Fibroblast of skin of right quadriceps (primary cell): Measurements from ENCODE around the gene SEMA4C.

ENCODE experiments used
- DNase-seq: peaks from one replicate; pipeline ENCODE4 v3.0.0-alpha.2; 2013

The SEMA4C gene

DNA sequence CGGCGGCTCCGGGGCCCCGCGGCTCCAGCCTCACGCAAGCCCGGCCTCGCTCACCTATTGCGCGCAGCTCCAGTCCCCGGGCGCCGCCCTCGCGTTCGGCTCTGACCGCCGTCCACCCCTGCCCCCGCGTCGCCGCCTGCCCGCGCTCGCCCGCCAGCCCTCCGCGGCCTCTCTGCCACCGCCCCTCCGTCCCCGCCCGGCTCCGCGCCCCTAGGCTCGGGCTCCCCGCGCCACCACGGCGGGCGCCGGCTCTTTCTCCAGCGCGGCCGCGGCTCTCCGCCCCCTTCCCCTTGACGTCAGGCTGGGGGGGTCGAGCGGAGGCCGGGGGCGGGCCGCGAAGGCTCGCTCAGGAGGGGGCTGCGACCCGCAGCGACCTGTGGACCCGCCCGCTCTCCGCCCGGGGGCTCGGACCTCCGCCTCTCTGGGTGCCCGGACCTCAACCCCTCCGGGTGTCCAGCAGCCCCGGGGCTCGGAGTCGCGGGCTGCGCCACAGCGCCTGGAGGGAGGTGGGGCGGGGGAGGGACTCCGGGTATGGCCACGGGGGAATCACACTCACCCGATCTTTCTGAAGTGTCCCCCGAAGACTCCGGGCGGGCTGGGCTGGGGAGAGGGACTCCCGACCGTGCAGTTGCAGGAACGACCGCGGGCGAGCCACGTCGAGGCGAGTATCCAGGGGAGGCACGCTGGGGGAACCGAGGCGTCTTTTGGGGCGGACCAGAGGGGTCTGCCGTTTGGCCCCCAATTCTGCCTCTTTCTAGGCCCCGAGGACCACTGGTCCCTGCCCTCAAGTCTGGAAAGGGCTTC lies at the start of gene SEMA4C:
TSS of gene SEMA4C (minus strand) at position 259 of the 804 bp plus-strand sequence. CDS start 2,194 bp downstream, outside the sequence.
- peak; percentile 40 for DNase-seq

DNA sequence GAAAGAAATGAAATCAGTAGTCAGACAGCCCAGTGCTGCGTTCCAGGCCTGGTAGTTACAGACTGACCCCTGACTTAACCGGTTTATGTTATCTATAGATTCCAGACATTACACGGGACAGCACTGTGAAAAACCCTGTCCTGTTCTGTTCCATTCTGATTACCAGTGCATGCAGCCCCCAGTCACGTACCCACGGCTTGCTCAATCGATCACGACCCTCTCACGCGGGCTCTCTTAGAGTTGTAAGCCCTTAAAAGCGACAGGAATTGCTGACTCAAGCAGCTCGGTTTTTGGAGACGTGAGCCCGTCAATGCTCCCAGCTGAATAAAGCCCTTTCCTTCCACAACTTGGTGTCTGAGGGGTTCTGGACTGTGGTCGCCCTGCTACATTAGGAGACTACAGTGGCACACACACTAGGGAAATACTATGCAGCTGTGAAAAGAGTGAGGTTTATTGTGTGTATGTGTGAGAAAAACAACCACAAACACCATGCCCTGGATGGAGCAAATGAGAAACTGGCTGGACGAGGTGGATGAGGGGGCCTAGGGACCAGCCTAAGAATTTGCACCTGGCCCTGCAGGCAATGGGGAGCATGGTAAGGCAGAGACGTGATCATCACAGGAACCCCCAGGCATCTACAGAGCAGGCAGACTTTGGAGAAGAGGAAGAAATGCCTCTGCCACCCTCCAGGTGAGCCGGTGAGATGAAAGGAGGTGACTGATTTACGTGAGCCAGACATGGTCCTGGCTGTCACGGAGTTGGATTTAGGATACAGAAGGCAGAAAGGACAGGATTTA lies 49.1 kb upstream of the SEMA4C start:
- DNase-seq, result no peak

DNA sequence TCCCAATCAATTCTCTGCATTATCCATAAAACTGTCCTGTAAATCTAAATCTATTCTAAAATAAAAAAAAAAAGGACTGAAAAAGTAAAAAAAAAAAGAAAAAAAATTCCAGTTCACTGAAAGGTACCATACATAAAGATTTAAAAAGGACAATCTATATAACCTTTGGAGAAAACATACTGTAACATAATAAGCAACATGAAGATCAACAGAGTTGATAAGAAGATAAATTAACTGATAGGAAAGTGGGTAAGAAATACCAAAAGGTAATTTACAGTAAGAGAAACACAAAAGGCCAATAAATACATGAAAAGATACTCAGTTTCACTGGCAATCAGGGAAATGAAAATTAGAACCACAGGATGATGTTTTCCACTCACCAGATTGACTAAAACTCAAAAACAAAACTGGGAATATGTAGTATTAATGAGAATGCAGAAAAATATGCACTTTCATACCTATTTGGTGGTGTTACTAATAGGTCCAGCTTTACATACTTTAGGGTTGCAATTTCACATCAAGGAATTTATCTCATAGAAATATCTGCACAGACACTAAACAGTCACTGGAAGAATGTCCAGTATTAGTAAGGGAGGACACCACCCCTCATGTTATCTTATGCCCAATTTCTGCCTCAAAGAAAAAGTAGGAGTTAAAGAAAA lies 48.3 kb upstream of the SEMA4C start:
- no peak for DNase-seq

DNA sequence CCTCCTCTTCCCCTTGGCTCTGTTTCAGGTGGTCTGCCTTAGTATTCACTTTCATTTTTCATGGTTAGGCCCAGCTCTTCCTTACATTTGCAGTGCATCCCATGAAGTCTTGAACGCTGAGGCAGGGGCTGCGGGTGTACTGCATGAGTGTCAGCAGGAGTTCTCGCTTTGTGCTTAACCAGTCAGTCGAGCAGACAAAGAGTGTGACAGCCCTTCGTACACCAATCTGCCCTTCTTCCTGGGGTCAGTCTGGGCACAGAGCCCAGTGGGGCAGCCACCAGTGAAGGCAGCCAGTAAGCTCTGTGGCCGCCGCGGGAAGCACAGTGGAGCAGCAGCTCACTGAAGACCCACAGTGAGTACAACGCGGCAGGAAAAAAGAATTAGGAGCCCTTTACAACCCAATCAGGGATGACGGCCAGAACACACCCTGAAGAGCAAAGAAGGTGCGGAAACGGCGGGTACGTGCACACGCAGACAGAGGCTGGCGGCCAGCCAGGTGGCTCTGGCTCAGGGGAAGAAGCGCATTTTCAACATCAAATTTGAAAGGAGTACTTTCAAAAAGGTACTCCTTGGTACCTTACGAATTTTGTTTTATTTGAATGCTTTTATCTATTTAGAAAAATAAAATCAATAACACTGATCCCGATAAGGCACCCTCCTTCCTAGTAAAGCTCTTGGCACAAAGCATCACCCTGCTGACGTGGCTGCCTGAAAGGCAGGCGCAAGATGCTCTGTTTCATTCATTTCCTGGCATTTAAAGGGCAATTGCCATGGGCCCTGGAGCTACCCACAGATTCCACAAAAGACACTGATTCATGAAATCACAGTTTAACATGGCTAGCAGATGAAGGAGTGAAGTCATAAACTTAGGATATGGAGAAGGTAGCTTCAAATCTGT lies 47.0 kb upstream of the SEMA4C start:
- no peak for DNase-seq

DNA sequence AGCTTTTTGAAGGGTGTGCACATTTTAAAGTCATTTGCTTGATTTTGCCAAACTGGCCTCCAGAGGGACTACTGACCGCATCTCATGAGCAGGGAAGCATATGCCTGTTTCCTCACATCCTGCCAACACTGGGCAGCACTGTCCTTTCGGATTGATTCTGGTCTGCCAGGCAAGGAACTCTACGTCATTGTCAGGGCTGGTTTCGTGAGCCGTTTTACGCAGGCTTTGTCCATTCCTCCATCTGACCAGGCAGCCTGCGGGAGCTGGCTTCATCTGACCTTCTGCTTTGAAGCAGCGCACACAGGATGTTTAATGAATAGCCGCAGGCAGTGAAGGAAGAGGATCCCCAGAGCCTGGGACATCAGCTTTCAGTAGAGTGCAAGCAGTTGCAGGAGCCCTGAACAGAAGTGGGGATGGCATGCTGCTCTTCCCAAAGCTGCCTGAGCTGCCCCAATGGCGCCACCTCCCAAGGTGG lies 46.3 kb upstream of the SEMA4C start:
- no peak for DNase-seq

DNA sequence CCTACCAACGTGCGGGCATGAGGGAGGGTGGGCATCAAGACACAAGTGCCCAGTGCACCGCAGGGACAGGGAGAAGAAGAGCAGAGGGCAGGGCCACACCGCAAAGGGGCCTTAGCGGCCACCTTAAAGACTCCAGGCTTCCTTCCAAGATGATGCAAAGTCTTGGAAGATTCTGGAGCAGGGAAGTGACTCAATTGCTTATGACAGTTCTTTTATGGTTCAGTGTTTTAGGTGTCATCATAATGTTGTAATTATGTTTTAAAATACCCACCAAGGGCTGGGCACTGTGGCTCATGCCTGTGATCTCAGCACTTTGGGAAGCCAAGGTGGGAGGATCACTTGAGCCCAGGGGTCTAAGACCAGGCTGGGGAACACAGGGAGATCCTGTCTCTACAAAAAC lies 44.5 kb upstream of the SEMA4C start:
- DNase-seq, result peak; percentile 35

GRCh38 chr2:96913398-96914202 lies 43.7 kb upstream of the SEMA4C start:
- no peak for DNase-seq

DNA sequence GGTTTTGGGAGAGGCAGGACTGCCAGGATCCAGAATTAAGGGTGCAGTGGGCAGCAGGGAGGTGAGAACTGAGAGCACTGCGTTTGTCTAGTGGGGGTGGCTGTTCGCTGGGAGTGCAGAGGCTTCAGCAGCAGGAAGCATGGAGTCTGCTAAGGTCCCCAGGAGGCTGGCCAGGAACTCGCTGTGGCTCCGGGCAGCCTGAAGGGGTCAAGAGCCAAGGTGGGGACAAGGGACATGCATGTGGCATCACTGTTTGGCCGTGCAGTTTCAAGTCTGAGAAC lies 43.2 kb upstream of the SEMA4C start:
- no peak for DNase-seq

DNA sequence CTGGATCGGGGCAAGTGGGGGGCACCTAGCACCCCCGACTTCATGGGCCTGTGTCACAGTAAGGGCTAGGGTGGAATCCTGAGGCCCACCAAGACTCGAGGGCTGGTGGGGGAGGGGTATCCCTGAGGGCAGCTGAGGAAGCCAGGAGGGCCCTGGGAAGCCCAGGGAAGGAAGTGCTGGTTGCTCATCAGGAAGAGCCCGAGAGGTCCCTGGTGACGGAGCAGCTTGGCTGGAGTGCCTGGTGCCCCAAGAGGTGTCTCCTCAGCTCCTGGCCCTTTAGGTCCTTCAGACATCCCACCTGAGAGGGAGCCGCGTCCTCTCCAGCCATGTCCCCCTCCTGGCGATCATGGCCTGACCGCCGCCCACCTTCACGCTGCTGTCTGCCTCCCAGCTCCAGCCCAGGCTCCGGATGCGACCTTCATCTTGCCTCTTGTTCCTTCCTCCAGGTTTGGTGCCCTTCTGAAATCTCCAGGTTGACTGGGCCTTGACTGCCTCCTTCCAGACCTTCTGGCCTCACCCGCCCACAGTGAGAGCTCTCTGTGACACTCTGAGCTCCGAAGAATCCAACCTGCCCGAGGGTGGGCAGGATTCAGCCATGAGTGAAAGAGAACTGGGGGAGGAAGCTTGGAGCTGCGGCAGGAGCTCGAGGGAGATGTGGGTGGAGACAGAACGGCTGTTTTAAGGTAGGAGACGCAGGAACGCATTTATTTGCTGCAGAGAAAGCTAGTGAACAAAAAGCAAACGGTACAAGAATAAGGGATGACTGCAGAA lies 42.7 kb upstream of the SEMA4C start:
- no peak for DNase-seq

GRCh38 chr2:96909611-96910021 lies 39.7 kb upstream of the SEMA4C start:
- DNase-seq, result no peak

- peak; percentile 39 for DNase-seq
Observed at GRCh38 chr2:96907115-96908041, 37.5 kb upstream of the SEMA4C start.

GRCh38 chr2:96906729-96907114 lies 36.8 kb upstream of the SEMA4C start:
- peak; percentile 70 for DNase-seq

- DNase-seq, result no peak
Observed at GRCh38 chr2:96903815-96904214, 33.9 kb upstream of the SEMA4C start.

DNA sequence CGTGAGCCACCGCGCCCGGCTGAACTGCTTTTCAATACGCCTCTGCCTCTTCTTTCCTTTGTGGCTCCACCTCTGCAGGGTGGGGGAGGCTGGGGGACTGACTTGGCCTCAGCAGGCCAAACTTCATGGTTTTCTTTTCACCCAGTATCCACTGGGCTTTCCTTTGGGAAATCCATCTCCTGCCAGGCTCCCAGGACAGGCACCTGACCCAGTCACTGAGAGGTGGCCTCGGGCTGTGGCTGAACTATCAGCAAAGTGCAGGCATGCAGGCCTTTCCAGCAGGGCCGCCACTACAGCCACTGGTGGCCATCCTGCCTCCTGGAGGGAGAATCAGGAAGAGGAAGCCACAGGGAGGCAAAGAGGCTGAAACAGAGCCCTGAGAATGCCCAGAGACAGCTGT lies 33.4 kb upstream of the SEMA4C start:
- no peak for DNase-seq

DNA sequence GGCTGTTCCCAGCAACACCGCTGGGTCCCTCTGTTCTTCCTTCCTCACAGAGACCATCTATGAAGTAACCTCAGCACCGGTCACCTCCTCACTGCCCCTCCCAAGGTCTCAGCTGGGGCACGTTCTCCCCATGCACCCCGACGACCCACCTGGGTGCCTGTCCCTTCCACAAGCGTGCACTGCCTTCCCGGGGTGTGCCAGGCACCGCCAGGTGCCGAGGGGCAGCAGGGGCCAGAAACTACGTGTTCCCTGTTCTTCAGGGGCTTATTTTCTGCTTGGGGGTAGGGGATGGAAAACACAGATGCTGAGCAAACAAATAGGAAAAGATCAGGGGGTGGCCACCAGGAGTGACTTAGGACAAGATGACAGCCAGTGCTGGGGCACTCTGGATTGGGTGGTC lies 30.4 kb upstream of the SEMA4C start:
- DNase-seq, result no peak

- DNase-seq, result no peak
Observed at GRCh38 chr2:96899413-96899741, 29.5 kb upstream of the SEMA4C start.

GRCh38 chr2:96898641-96899412 lies 28.9 kb upstream of the SEMA4C start:
- DNase-seq, result no peak

- DNase-seq, result no peak
Observed at GRCh38 chr2:96898135-96898505, 28.2 kb upstream of the SEMA4C start.

DNA sequence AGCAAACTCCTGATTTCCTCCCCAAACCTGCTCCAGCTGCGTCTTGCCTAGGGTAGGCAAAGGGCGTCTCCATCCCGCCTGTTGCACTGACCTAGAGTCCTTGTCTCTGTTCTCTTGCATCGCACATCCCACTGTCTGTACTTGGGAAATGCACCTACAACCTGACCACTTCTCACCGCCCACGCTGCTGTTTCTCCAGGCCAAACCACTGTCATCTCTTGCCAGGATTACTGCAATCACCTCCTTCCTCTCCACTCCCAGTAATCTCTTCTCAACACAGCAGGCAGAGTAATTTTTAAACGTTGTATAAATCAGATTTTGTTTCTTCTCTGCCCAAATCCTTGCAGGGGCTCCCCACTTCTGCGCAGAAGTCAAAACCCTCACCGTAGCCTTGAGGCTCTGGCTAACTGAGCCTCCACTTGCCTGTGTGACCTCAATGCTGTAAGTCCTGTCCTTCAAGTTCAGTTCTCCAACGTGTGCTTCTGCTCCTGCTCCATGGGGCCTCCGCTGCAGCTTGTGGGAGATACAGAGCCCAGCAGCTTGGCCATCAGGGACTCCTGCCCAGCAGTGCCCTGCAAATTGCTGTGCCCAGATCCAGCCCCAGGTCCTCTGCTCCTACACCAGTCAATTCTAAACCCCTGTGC lies 27.7 kb upstream of the SEMA4C start:
- no peak for DNase-seq
